OCI-LY3 (cell line): ENCODE measurements around the gene TMEM255A.

ENCODE experiments used
- H2AFZ ChIP-seq: fragments of 200-600, 300-600 bp; shearing (Covaris generic); 2 replicates; pipeline ENCODE4 v1.6.0; 2014; ENCODE audit warnings: antibody characterized with exemption, low read depth, low read length
- H3K27ac ChIP-seq: fragments of 200-600, 300-600 bp; sonication (generic); 2 replicates; pipeline ENCODE4 v1.5.1; 2014; ENCODE audit warnings: mild to moderate bottlenecking, low read length, moderate library complexity, mixed read lengths
- H3K27me3 ChIP-seq: fragments of 200-600, 300-600 bp; sonication (generic); 2 replicates; pipeline ENCODE4 v1.6.1; 2014; ENCODE audit warnings: low read depth, low read length, mixed read lengths
- H3K36me3 ChIP-seq: fragments of 200-600, 300-600 bp; sonication (generic); replicated peaks from 2 replicates; pipeline ENCODE3; 2014; ENCODE audit warnings: low read depth, low read length, mixed read lengths
- H3K4me1 ChIP-seq: fragments of 300-600, 200-600 bp; sonication (generic); 2 replicates; pipeline ENCODE4 v1.6.1; 2014; ENCODE audit warnings: low read length, mixed read lengths
- H3K4me2 ChIP-seq: fragments of 200-600, 300-600 bp; sonication (generic); 2 replicates; pipeline ENCODE4 v1.6.1; 2014; ENCODE audit warnings: low read length, mixed read lengths
- H3K4me3 ChIP-seq: fragments of 300-600, 200-600 bp; sonication (generic); 2 replicates; pipeline ENCODE4 v1.5.1; 2014; ENCODE audit warnings: antibody characterized with exemption, mild to moderate bottlenecking, low read length, moderate library complexity
- H3K79me2 ChIP-seq: fragments of 300-600, 200-600 bp; shearing (Covaris generic); 2 replicates; pipeline ENCODE4 v1.6.1; 2014; ENCODE audit warnings: mild to moderate bottlenecking, low read length, mixed read lengths
- H3K9ac ChIP-seq: fragments of 300-600, 200-600 bp; shearing (Covaris generic); 2 replicates; pipeline ENCODE4 v1.6.0; 2014; ENCODE audit warnings: mild to moderate bottlenecking, low read length, moderate library complexity
- H3K9me3 ChIP-seq: fragments of 200-600, 300-600 bp; shearing (Covaris generic); 2 replicates; pipeline ENCODE4 v1.6.1; 2014; ENCODE audit warnings: low read length, mixed read lengths; ENCODE audit not compliant: insufficient read depth
- H4K20me1 ChIP-seq: fragments of 200-600, 300-600 bp; sonication (generic); 2 replicates; pipeline ENCODE4 v1.6.1; 2016; ENCODE audit warnings: low read length, mixed read lengths; ENCODE audit not compliant: insufficient read depth
- EZH2phosphoT487 ChIP-seq: fragments of 200-600 bp; shearing (Covaris generic); IDR thresholded peaks from 2 replicates; pipeline ENCODE4 v1.6.1; 2018; ENCODE audit warnings: antibody characterized with exemption, mixed run types, low read depth
- TF ChIP-seq, protein P1 (sequence below): fragments of 200-600, 300-600 bp; sonication (generic); IDR thresholded peaks from 2 replicates; pipeline ENCODE4 v1.5.1; 2014; ENCODE audit warnings: antibody characterized with exemption, low read length, low read depth

Gene TMEM255A

DNA sequence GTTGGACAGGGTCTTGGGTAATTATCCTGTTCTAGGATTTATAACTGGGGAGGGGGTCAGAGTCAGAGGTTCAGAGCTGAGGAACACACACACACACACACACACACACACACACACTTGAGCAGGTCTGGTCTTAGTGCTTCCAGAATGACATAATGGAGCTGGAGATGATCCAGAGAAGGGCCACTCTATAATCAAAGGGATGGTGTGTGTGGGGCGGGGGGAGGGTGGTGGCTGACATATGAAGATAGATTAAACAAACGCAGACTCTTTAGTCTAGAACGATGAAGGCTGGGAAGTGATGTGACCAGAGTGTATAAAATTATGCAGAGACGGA lies 434 bp upstream of the TMEM255A start:
- H3K9ac ChIP-seq, result no peak overlapping the region
- H3K9me3 ChIP-seq, result no peaks in the 10 kb centered on the region
- TF ChIP-seq EZH2phosphoT487, result no peak
- TF ChIP-seq, protein P1, sequence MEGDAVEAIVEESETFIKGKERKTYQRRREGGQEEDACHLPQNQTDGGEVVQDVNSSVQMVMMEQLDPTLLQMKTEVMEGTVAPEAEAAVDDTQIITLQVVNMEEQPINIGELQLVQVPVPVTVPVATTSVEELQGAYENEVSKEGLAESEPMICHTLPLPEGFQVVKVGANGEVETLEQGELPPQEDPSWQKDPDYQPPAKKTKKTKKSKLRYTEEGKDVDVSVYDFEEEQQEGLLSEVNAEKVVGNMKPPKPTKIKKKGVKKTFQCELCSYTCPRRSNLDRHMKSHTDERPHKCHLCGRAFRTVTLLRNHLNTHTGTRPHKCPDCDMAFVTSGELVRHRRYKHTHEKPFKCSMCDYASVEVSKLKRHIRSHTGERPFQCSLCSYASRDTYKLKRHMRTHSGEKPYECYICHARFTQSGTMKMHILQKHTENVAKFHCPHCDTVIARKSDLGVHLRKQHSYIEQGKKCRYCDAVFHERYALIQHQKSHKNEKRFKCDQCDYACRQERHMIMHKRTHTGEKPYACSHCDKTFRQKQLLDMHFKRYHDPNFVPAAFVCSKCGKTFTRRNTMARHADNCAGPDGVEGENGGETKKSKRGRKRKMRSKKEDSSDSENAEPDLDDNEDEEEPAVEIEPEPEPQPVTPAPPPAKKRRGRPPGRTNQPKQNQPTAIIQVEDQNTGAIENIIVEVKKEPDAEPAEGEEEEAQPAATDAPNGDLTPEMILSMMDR, result no peak
- H3K4me3 ChIP-seq, result no peak overlapping the region
- peaks cover 8% of the 10 kb centered on the region for H3K4me1 ChIP-seq
- no peak overlapping the region for H3K27ac ChIP-seq
- no peak overlapping the region for H2AFZ ChIP-seq
- H3K27me3 ChIP-seq, result peaks cover 26% of the 10 kb centered on the region
- no peak overlapping the region for H3K4me2 ChIP-seq
- no peaks in the 10 kb centered on the region for H4K20me1 ChIP-seq
- no peaks in the 10 kb centered on the region for H3K36me3 ChIP-seq
- no peaks in the 10 kb centered on the region for H3K79me2 ChIP-seq

DNA sequence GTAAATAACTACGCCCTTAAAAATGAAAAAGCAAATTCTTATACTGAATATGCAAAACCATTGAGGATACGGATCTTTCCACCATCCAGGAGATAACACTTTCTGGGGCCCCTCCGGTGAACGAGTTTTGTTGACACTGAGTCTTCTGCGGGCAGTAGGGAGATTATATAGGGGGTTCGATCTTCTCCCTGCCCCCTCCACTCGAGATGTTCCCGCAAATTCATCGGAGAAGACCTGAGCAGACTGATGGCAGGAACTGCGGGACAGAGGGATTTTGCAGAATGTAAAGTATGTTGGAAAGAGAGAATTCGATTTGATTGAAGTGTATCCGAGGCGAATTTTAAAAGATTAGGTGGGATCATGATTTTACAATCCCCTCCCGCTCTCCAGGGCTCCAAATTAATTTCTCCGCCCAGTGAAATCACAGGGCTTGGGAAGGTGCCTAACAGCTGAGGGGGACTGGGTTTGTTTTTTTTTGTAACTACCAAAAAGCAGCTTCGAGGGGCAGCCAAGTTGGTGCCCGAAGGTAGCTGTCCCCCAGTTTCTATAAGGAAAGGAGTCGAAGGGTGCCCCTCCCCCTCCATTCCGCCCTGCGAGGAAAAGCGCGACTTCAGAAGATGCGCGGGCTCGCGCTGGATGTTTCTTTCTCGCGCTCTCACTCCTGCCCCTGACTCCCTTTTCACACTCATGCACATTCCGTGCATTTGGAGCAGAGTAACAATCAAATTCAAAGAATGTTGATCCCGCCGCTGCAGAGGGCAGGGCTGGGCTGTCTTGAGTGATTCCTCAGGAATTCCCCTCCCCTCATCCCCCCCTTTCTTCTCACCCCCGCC lies 1.2 kb downstream of the TMEM255A start:
- H3K4me2 ChIP-seq, result peak overlapping the region; percentile 70
- H3K79me2 ChIP-seq, result no peaks in the 10 kb centered on the region
- no peak overlapping the region for H3K27ac ChIP-seq
- peaks cover 18% of the 10 kb centered on the region for H3K4me1 ChIP-seq
- H3K9me3 ChIP-seq, result no peaks in the 10 kb centered on the region
- H3K27me3 ChIP-seq, result peaks cover 19% of the 10 kb centered on the region
- no peak for TF ChIP-seq EZH2phosphoT487
- TF ChIP-seq, protein P1, result no peak
- no peaks in the 10 kb centered on the region for H4K20me1 ChIP-seq
- H3K9ac ChIP-seq, result peak overlapping the region; percentile 50
- H3K4me3 ChIP-seq, result peak overlapping the region; percentile 77
- H3K36me3 ChIP-seq, result no peaks in the 10 kb centered on the region
- H2AFZ ChIP-seq, result peak overlapping the region; percentile 82

DNA sequence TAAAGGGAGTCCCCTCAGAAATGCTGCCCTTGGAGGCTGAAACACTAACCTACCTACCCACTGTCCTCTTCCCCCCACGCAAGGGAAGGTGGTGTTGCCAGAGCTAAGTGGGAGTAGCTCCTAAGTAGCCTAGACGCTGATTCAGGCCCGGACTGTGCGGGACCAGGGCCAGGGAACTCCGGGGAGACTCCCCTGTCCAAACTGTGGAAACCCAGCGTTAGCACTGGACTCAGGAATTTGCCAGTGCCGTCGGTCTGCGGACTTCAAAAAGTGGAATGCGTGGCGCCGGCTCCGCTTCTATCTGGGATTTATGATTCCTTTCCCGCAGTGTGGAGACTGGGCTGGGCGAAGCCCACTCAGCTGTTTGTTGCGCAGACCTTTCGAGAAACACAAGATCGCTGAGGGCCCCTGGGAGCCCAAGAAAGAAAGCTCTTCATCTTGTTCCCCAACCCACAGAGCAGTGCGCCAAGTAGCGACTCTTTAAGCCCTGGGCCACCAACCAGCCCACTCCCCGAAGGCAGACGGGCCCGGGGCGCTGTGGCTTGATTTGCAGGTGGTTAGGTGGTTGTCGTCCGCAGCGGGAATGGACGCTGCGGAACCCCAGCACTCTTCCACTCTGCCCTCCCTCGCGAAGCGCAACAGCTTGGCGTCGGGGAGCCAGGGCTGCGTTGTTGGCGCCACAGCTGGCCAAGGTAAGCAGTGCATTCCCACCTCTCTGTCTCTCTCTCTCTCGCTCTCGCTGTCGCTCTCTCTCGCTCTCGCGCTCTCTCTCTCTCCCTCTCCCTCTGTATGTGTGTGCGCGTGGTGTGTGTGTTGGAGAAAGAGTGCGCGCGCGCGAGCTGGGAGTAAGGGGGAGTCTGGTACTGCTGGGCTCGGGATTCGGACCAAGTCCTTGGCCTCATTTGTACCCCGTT lies 2.0 kb downstream of the TMEM255A start:
- Histone ChIP-seq H3K4me2 (peak overlapping the region; percentile 70), H3K9me3 (no peaks in the 10 kb centered on the region), H2AFZ (peak overlapping the region; percentile 82; the same call in 1 of the 2 replicates), H3K9ac (peak overlapping the region; percentile 50), H3K36me3 (no peaks in the 10 kb centered on the region), H3K27me3 (peaks cover 10% of the 10 kb centered on the region), H3K27ac (no peak overlapping the region), H3K79me2 (no peaks in the 10 kb centered on the region), H4K20me1 (no peaks in the 10 kb centered on the region), H3K4me3 (peak overlapping the region; percentile 77), H3K4me1 (peaks cover 26% of the 10 kb centered on the region)
- no peak for TF ChIP-seq EZH2phosphoT487
- TF ChIP-seq, protein P1, result peak; percentile 55

DNA sequence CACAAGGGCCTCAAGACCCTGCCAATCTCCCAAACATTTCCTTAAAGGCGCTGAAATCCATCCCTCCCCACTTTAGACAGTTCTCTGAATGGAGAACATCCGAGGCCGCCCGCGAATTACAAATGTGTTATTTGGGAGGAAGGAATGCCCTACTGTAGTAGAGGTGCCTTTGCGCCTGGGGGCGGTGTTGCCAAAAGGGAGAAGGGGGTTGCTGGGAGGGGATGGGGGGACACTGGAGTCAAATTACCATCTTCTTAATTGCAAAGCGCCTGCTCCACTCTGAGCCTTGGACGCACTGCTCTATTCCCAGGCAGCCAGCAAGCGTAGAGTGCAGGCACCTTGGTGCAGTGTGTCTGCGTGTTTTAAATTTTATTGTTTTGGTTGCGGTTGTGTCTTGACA lies 2.7 kb downstream of the TMEM255A start:
- Histone ChIP-seq H3K4me2 (peak overlapping the region; percentile 70), H3K9ac (no peak overlapping the region), H3K27ac (no peak overlapping the region), H3K27me3 (peaks cover 4% of the 10 kb centered on the region), H3K79me2 (no peaks in the 10 kb centered on the region), H3K9me3 (no peaks in the 10 kb centered on the region), H3K36me3 (no peaks in the 10 kb centered on the region), H3K4me1 (peaks cover 32% of the 10 kb centered on the region), H3K4me3 (peak overlapping the region; percentile 77), H2AFZ (no peak overlapping the region), H4K20me1 (no peaks in the 10 kb centered on the region)
- TF ChIP-seq, protein P1, result no peak
- no peak for TF ChIP-seq EZH2phosphoT487
